GM12864 (cell line): ENCODE data around the gene KCNJ18.
"Not testable (repeated sequence)": the region's sequence is repeated elsewhere in the genome, so short reads cannot be mapped to it uniquely, and the experiment has no call there.

ENCODE experiments used
- DNase-seq: peaks from one replicate; pipeline ENCODE4 v3.0.0-alpha.2; 2011; ENCODE audit warnings: low read depth
- H3K4me3 ChIP-seq: 2 replicates; pipeline ENCODE4 v1.5.1; 2011; ENCODE audit warnings: mild to moderate bottlenecking, low read depth, low read length, control low read depth
- CTCF ChIP-seq: IDR thresholded peaks from 2 replicates; pipeline ENCODE4 v1.5.1; 2011; ENCODE audit warnings: low read depth, mild to moderate bottlenecking, moderate library complexity, low read length, control low read depth, inconsistent platforms; ENCODE audit errors: missing control alignments

The KCNJ18 gene

GRCh38 chr17:21698437-21699075 lies 6.2 kb downstream of the KCNJ18 start:
- DNase-seq, H3K4me3 ChIP-seq: not testable (repeated sequence)

GRCh38 chr17:21699124-21699523 lies 6.8 kb downstream of the KCNJ18 start:
- H3K4me3 ChIP-seq, DNase-seq: not testable (repeated sequence)

- not testable (repeated sequence) for DNase-seq
Measured at GRCh38 chr17:21699573-21700236, 7.4 kb downstream of the KCNJ18 start.

GRCh38 chr17:21701090-21701489 lies 8.8 kb downstream of the KCNJ18 start:
- DNase-seq, H3K4me3 ChIP-seq: not testable (repeated sequence)

More at GRCh38 chr17:21699573-21700236, 7.4 kb downstream of the KCNJ18 start:
- H3K4me3 ChIP-seq: not testable (repeated sequence)

GRCh38 chr17:21702029-21702428 lies 9.7 kb downstream of the KCNJ18 start:
- not testable (repeated sequence) for H3K4me3 ChIP-seq, DNase-seq

- H3K4me3 ChIP-seq, DNase-seq: not testable (repeated sequence)
Measured at GRCh38 chr17:21702521-21702920, 10.2 kb downstream of the KCNJ18 start.

- DNase-seq, H3K4me3 ChIP-seq: not testable (repeated sequence)
Measured at GRCh38 chr17:21702940-21703640, 10.8 kb downstream of the KCNJ18 start.

- DNase-seq: not testable (repeated sequence)
Measured at GRCh38 chr17:21703891-21704872, 11.9 kb downstream of the KCNJ18 start.

GRCh38 chr17:21705021-21705601 lies 12.8 kb downstream of the KCNJ18 start:
- H3K4me3 ChIP-seq: no peak overlapping the region
- DNase-seq: no peak
- no peak for TF ChIP-seq CTCF

More at GRCh38 chr17:21703891-21704872, 11.9 kb downstream of the KCNJ18 start:
- H3K4me3 ChIP-seq: not testable (repeated sequence)

- H3K4me3 ChIP-seq, DNase-seq: not testable (repeated sequence)
Measured at GRCh38 chr17:21705746-21706145, 13.4 kb downstream of the KCNJ18 start.

- DNase-seq: not testable (repeated sequence)
Measured at GRCh38 chr17:21706546-21706945, 14.2 kb downstream of the KCNJ18 start.

GRCh38 chr17:21707131-21707530 lies 14.8 kb downstream of the KCNJ18 start:
- not testable (repeated sequence) for DNase-seq, H3K4me3 ChIP-seq

More at GRCh38 chr17:21706546-21706945, 14.2 kb downstream of the KCNJ18 start:
- not testable (repeated sequence) for H3K4me3 ChIP-seq

GRCh38 chr17:21707711-21708611 lies 15.6 kb downstream of the KCNJ18 start:
- DNase-seq, H3K4me3 ChIP-seq: not testable (repeated sequence)

- DNase-seq, H3K4me3 ChIP-seq: not testable (repeated sequence)
Measured at GRCh38 chr17:21708612-21709535, 16.6 kb downstream of the KCNJ18 start.

- DNase-seq, H3K4me3 ChIP-seq: not testable (repeated sequence)
Measured at GRCh38 chr17:21709994-21710393, 17.7 kb downstream of the KCNJ18 start.
